ENCODE data around the gene NFYB. TPM values are rescaled to one million over a fixed set of nuclear protein-coding genes. Genes with fewer than 3 reads are reported as not detected.

The NFYB gene
- total and polyA plus RNA-seq, 7 experiments from 2014 or later, result 11.6 to 47.0 (median 24.9) TPM

DNA sequence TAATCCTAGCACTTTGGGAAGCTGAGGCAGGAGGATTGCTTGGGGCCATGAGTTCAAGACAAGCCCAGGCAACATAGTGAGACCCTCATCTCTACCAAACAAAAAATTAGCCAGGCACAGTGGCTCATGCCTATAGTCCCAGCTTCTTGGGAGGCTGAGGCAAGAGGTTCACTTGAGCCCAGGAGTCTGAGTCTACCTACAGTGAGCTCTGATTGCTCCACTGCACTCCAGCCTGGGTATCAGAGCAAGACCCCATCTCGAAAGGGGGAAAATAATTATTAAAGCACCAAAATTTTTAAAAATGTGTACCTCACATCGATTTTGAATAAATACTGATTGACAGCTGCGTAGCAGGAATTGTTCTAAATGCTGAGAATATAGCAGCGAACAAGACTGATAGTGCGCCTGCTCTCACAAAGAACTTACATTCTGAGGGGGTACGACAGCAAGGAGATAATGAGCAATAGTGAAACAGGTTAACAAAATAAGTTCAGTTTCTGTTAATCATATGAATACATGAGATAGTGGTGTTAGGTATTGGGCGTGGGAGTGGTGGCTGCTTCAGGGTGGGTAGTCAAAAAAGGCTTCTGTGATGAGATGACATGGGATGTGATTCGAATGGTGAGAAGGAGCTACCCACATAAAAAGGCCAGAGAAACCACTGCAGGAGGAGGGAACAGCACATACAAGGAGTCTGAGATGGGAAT, 54.1 kb downstream of the NFYB start:
- H3K36me3 Mint-ChIP-seq, result peaks cover 16 to 35% (median 18%) of the 10 kb centered on the region in 5 donors
- no peaks in the 10 kb centered on the region for H3K4me1 ChIP-seq (ENCODE audit: control insufficient read depth in 2 of 2, insufficient read depth in 2 of 2, low read length in 2 of 2)
- H3K27ac Mint-ChIP-seq, result peak overlapping the region in 3 of 9 donors; percentile 17 to 67 (median 51)
- DNase-seq, result peak in 1 of 9 donors; percentile 40
- CTCF ChIA-PET, result interaction anchor here (1.1 to 1.6 kb wide), 2 partner anchors 24 to 25 kb away, joined by 4 to 5 read pairs; no protein-coding TSS in a partner anchor
- no peaks in the 10 kb centered on the region for H3K27me3 ChIP-seq (ENCODE audit: control insufficient read depth in 2 of 2, insufficient read depth in 2 of 2, low read length in 2 of 2)
- H3K4me3 Mint-ChIP-seq, result no peak overlapping the region
- POLR2A ChIA-PET, result no interaction called here
- H3K9me3 Mint-ChIP-seq, result no peaks in the 10 kb centered on the region
- peaks cover 7 to 46% (median 8%) of the 10 kb centered on the region in 3 experiments for H3K36me3 ChIP-seq (ENCODE audit: control insufficient read depth in 2 of 3, insufficient read depth in 3 of 3, low read length in 3 of 3)
- no peaks in the 10 kb centered on the region for H3K9me3 ChIP-seq (ENCODE audit: control insufficient read depth in 2 of 3, low read length in 3 of 3)
- H3K4me3 ChIP-seq (ENCODE audit: low read length), result no peak overlapping the region
- intact Hi-C loops (cut with micrococcal nuclease), result no loop called here
- no peak for ATAC-seq
- peaks cover 0 to 12% (median 7%) of the 10 kb centered on the region in 7 donors for H3K4me1 Mint-ChIP-seq
- no peaks in the 10 kb centered on the region for H3K27me3 Mint-ChIP-seq
- no peak overlapping the region for H3K27ac ChIP-seq (ENCODE audit: low read depth, low read length)

DNA sequence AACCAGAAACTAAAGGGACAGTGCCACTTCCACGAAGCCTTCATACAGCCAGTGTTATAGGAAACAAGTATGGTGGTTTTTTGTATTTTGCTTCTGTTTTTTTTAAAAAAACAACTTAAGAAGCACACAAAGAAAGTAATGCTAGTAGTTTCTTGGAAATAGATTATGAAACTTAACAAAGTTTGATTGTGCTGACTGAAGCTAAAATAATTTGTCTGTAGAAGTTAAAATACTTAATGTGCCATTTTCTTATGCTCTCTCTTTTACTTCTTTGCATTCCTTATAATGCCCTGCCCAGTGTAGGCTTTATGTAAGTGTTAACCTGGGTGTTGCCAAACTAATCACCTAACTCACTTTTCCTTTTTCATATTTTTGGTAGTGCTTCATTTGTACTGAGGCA, 57.2 kb downstream of the NFYB start:
- Histone ChIP-seq H3K27ac (ENCODE audit: low read depth, low read length) (no peak overlapping the region), H3K9me3 (ENCODE audit: control insufficient read depth in 2 of 3, low read length in 3 of 3) (no peaks in the 10 kb centered on the region), H3K4me1 (ENCODE audit: control insufficient read depth in 2 of 2, insufficient read depth in 2 of 2, low read length in 2 of 2) (no peaks in the 10 kb centered on the region), H3K4me3 (ENCODE audit: low read length) (no peak overlapping the region), H3K36me3 (ENCODE audit: control insufficient read depth in 2 of 3, insufficient read depth in 3 of 3, low read length in 3 of 3) (peaks cover 5 to 31% (median 7%) of the 10 kb centered on the region in 3 experiments), H3K27me3 (ENCODE audit: control insufficient read depth in 2 of 2, insufficient read depth in 2 of 2, low read length in 2 of 2) (no peaks in the 10 kb centered on the region)
- POLR2A ChIA-PET, result no interaction called here
- no peak overlapping the region for H3K4me3 Mint-ChIP-seq
- intact Hi-C loops (cut with micrococcal nuclease), result no loop called here
- peaks cover 15 to 45% (median 27%) of the 10 kb centered on the region in 5 donors for H3K36me3 Mint-ChIP-seq
- ATAC-seq (no peak), DNase-seq (no peak)
- no peak overlapping the region for H3K27ac Mint-ChIP-seq
- H3K27me3 Mint-ChIP-seq, result no peaks in the 10 kb centered on the region
- H3K9me3 Mint-ChIP-seq, result no peaks in the 10 kb centered on the region
- CTCF ChIA-PET, result no interaction called here
- peaks cover 7 to 29% (median 18%) of the 10 kb centered on the region in 7 donors for H3K4me1 Mint-ChIP-seq

DNA sequence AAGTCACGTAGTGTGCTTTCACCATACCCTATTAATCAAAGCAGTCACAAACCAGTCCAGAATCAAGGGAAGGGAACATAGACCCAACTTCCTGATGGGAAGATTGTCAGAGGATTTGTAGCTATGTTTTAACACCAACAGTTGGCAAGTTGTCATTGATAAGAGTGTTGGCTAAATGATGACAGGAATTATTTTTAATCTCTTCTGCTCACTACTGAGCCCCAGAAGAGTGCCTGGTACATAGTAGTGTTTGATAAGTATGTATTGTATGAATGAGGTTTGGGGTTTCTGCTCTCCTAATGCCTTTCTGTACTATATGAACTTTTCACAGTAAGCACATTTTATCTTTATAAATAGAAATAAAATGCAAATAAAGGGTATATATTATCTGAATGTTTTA, 59.0 kb downstream of the NFYB start:
- Histone ChIP-seq H3K27ac (ENCODE audit: low read depth, low read length) (no peak overlapping the region), H3K4me1 (ENCODE audit: control insufficient read depth in 2 of 2, insufficient read depth in 2 of 2, low read length in 2 of 2) (no peaks in the 10 kb centered on the region), H3K4me3 (ENCODE audit: low read length) (no peak overlapping the region), H3K9me3 (ENCODE audit: control insufficient read depth in 2 of 3, low read length in 3 of 3) (no peaks in the 10 kb centered on the region), H3K27me3 (ENCODE audit: control insufficient read depth in 2 of 2, insufficient read depth in 2 of 2, low read length in 2 of 2) (no peaks in the 10 kb centered on the region), H3K36me3 (ENCODE audit: control insufficient read depth in 2 of 3, insufficient read depth in 3 of 3, low read length in 3 of 3) (peaks cover 5 to 22% (median 7%) of the 10 kb centered on the region in 3 experiments)
- intact Hi-C loops (cut with micrococcal nuclease), result no loop called here
- POLR2A ChIA-PET, result no interaction called here
- CTCF ChIA-PET, result no interaction called here
- Mint-ChIP-seq H3K9me3 (no peaks in the 10 kb centered on the region), H3K4me1 (peaks cover 4 to 29% (median 22%) of the 10 kb centered on the region in 7 donors), H3K4me3 (no peak overlapping the region), H3K27me3 (no peaks in the 10 kb centered on the region), H3K27ac (no peak overlapping the region), H3K36me3 (peaks cover 6 to 37% (median 18%) of the 10 kb centered on the region in 5 donors)
- no peak for ATAC-seq
- no peak for DNase-seq

DNA sequence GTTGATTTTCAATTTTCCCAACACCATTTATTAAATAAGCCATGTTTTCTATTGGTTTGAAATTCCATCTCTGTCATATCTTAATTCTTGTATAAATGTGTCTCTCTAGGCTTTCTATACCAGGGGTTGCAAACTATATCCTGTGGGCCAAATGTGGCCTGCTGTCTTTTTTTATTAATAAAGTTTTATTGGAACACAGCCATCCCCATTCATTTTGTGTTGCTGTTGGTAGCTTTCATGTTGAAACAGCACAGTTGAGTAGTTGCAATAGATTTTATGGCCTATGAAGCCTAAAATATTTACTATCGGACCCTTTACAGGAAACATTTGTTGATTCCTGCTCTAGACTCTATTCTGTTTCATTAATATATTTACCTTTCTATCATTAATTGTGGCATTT, 64.3 kb downstream of the NFYB start:
- ATAC-seq, result no peak
- H3K9me3 ChIP-seq (ENCODE audit: control insufficient read depth in 2 of 3, low read length in 3 of 3), result no peaks in the 10 kb centered on the region

DNA sequence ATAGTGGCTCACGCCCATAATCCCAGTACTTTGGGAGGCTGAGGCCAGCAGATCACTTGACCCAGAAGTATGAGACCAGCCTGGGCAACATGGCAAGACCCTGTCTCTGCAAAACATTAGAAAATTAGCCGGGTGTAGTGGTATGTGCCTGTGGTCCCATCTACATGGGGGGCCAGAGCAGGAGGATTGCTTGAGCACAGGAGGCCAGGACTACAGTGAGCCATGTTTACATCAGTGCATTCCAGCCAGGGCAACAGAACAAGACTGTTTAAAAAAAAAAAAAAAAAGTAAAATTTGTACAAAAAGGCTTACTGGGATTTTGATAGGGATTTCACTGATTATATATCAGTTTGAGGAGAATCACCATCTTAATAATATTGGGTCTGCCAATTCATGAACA, 65.9 kb downstream of the NFYB start:
- POLR2A ChIA-PET, result no interaction called here
- ATAC-seq (no peak), DNase-seq (no peak)
- peaks cover 5 to 34% (median 30%) of the 10 kb centered on the region in 7 donors for H3K4me1 Mint-ChIP-seq
- no peaks in the 10 kb centered on the region for H3K27me3 Mint-ChIP-seq
- H3K36me3 ChIP-seq (ENCODE audit: control insufficient read depth in 2 of 3, insufficient read depth in 3 of 3, low read length in 3 of 3), result peaks cover 0 to 5% (median 4%) of the 10 kb centered on the region in 3 experiments
- H3K27ac ChIP-seq (ENCODE audit: low read depth, low read length), result no peak overlapping the region
- H3K4me3 Mint-ChIP-seq, result no peak overlapping the region
- H3K4me1 ChIP-seq (ENCODE audit: control insufficient read depth in 2 of 2, insufficient read depth in 2 of 2, low read length in 2 of 2), result no peaks in the 10 kb centered on the region
- no peaks in the 10 kb centered on the region for H3K9me3 Mint-ChIP-seq
- CTCF ChIA-PET, result no interaction called here
- peaks cover 0 to 32% (median 19%) of the 10 kb centered on the region in 5 donors for H3K36me3 Mint-ChIP-seq
- H3K4me3 ChIP-seq (ENCODE audit: low read length), result no peak overlapping the region
- H3K27me3 ChIP-seq (ENCODE audit: control insufficient read depth in 2 of 2, insufficient read depth in 2 of 2, low read length in 2 of 2), result no peaks in the 10 kb centered on the region
- H3K27ac Mint-ChIP-seq, result no peak overlapping the region
- intact Hi-C loops (cut with micrococcal nuclease), result loop anchor here in 1 of 2 donors (2.0 kb wide), 1 partner anchor 19 kb away; no protein-coding TSS in a partner anchor
- H3K9me3 ChIP-seq (ENCODE audit: control insufficient read depth in 2 of 3, low read length in 3 of 3), result no peaks in the 10 kb centered on the region

More for the DNA sequence above, 64.3 kb downstream of the NFYB start:
- Mint-ChIP-seq H3K4me3 (no peak overlapping the region), H3K27ac (no peak overlapping the region), H3K27me3 (no peaks in the 10 kb centered on the region), H3K4me1 (peaks cover 2 to 30% (median 22%) of the 10 kb centered on the region in 7 donors), H3K9me3 (no peaks in the 10 kb centered on the region), H3K36me3 (peaks cover 0 to 35% (median 18%) of the 10 kb centered on the region in 5 donors)
- intact Hi-C loops (cut with micrococcal nuclease), result loop anchor here in 1 of 2 donors (2.0 kb wide), 1 partner anchor 17 kb away; no protein-coding TSS in a partner anchor
- H3K36me3 ChIP-seq (ENCODE audit: control insufficient read depth in 2 of 3, insufficient read depth in 3 of 3, low read length in 3 of 3), result peaks cover 0 to 7% (median 4%) of the 10 kb centered on the region in 3 experiments
- no peaks in the 10 kb centered on the region for H3K4me1 ChIP-seq (ENCODE audit: control insufficient read depth in 2 of 2, insufficient read depth in 2 of 2, low read length in 2 of 2)
- no peak overlapping the region for H3K27ac ChIP-seq (ENCODE audit: low read depth, low read length)
- DNase-seq, result no peak
- CTCF ChIA-PET, result interaction anchor here (1.1 kb wide), 1 partner anchor 35 kb away, joined by 3 read pairs; no protein-coding TSS in a partner anchor
- no peak overlapping the region for H3K4me3 ChIP-seq (ENCODE audit: low read length)
- POLR2A ChIA-PET, result interaction anchor here (1.0 kb wide), 1 partner anchor 8 kb away, joined by 3 read pairs; no protein-coding TSS in a partner anchor
- no peaks in the 10 kb centered on the region for H3K27me3 ChIP-seq (ENCODE audit: control insufficient read depth in 2 of 2, insufficient read depth in 2 of 2, low read length in 2 of 2)

Other genes with a start within 250 kb of the NFYB start
- gene HSP90B1, start 207.8 kb downstream of the NFYB start, total RNA-seq, result 100 to 1,000 TPM; 226 to 461 (median 436) TPM
- gene HSP90B1, start 207.8 kb downstream of the NFYB start, polyA plus RNA-seq, result 100 to 1,000 TPM; 184 to 230 TPM
- 10 to 100 TPM; 21.5 to 43.0 (median 35.5) TPM for gene TDG, start 172.3 kb downstream of the NFYB start, total RNA-seq
- 10 to 100 TPM; 15.4 to 17.2 TPM for gene TDG, start 172.3 kb downstream of the NFYB start, polyA plus RNA-seq
- under 1 TPM in 1 of 5 experiments, not detected in 4; 0.15 TPM for gene GLT8D2, start 88.0 kb downstream of the NFYB start, total RNA-seq
- gene GLT8D2, start 88.0 kb downstream of the NFYB start, polyA plus RNA-seq, result under 1 TPM in 1 of 2 donors, not detected in 1; 0.43 TPM
- 10 to 100 TPM; 11.4 to 20.2 (median 16.2) TPM for gene HCFC2, start 73.7 kb downstream of the NFYB start, total RNA-seq
- 1 to 10 TPM; 6.4 to 7.0 TPM for gene HCFC2, start 73.7 kb downstream of the NFYB start, polyA plus RNA-seq
- gene TXNRD1, start 77.6 kb upstream of the NFYB start, total RNA-seq, result 10 to 100 TPM; 19.1 to 73.5 (median 41.7) TPM
- 10 to 100 TPM; 22.3 to 23.5 TPM for gene TXNRD1, start 77.6 kb upstream of the NFYB start, polyA plus RNA-seq
- 10 to 100 TPM in 3 of 5 experiments, 1 to 10 TPM in 2; 8.2 to 11.8 (median 10.4) TPM for gene EID3, start 165.5 kb upstream of the NFYB start, total RNA-seq
- 10 to 100 TPM; 14.4 to 16.3 TPM for gene EID3, start 165.5 kb upstream of the NFYB start, polyA plus RNA-seq